Transverse colon (tissue), 4 donors: ENCODE measurements around the gene MAP1LC3B.

Source experiments
- CTCF ChIP-seq, 5 experiments: fragments of 200-600 bp in 3 of 5; fragments of 450-650 bp in 2 of 5; sonication (generic) in 3 of 5; IDR thresholded peaks; 1 replicate in 2 of 5; 2 replicates in 3 of 5; pipeline ENCODE4 v1.5.1; 2016 to 2017; ENCODE audit warnings: antibody characterized with exemption in 5 of 5, inconsistent platforms in 3 of 5, mild to moderate bottlenecking in 2 of 5, moderate library complexity in 1 of 5
- EP300 ChIP-seq: sonication (generic); formaldehyde crosslinking; IDR thresholded peaks from one replicate; pipeline ENCODE4 v1.6.1; 2017; ENCODE audit warnings: antibody characterized with exemption, low read depth
- POLR2A ChIP-seq: fragments of 450-650 bp; IDR thresholded peaks from one replicate; pipeline ENCODE4 v1.6.1; 2016; ENCODE audit warnings: antibody characterized with exemption, mild to moderate bottlenecking, moderate library complexity
- POLR2AphosphoS5 ChIP-seq, 3 donors: sonication (generic); formaldehyde crosslinking; IDR thresholded peaks; one replicate each; pipeline ENCODE4 v1.6.1; 2016; ENCODE audit warnings: antibody characterized with exemption in 3 of 3

GRCh38 chr16:87367529-87367928 is 24.6 kb upstream of the MAP1LC3B start:
- no peak for TF ChIP-seq POLR2A
- TF ChIP-seq CTCF (IDR thresholded peaks at IDR 0.05), result no peak
- TF ChIP-seq POLR2AphosphoS5 (IDR thresholded peaks at IDR 0.05), result no peak
- no peak for TF ChIP-seq EP300
